ENCODE results near the gene KCNK16. TPM values are rescaled to one million over a fixed set of nuclear protein-coding genes. Genes with fewer than 3 reads are reported as not detected.

Gene KCNK16
- total and polyA plus RNA-seq, 10 of the 15 experiments (the other 5 are each of a cell fraction or from before 2014, with no cell fraction given), result not detected

Other genes with a start within 250 kb of the KCNK16 start
- 5.2 and 6.7 TPM in 2 replicates for gene SAYSD1, start 207.5 kb downstream of the KCNK16 start, total RNA-seq (2014; rRNA removed)
- gene SAYSD1, start 207.5 kb downstream of the KCNK16 start, total RNA-seq (2014; rRNA removed; fragmentation: Illumina TruSeq; extraction: Trizol), result 5.5 and 5.6 TPM in 2 replicates
- gene SAYSD1, start 207.5 kb downstream of the KCNK16 start, total RNA-seq (2021), result 5.5 and 7.3 TPM in 2 replicates
- 6.6 and 7.0 TPM in 2 replicates for gene SAYSD1, start 207.5 kb downstream of the KCNK16 start, polyA plus RNA-seq (2011; rRNA removed)
- 5.9 and 6.0 TPM in 2 replicates for gene SAYSD1, start 207.5 kb downstream of the KCNK16 start, polyA plus RNA-seq (2014; fragmentation: Illumina TruSeq; extraction: Trizol)
- gene SAYSD1, start 207.5 kb downstream of the KCNK16 start, polyA plus RNA-seq (2014; fragmentation: Nextera tagmentation; extraction: Ambion mirVana), result 1 to 10 TPM; 1.5 to 2.2 TPM
- 5.1 and 6.5 TPM in 2 replicates for gene SAYSD1, start 207.5 kb downstream of the KCNK16 start, polyA plus RNA-seq (2014; rRNA removed)
- 1 to 10 TPM; 6.3 to 7.1 TPM for gene SAYSD1, start 207.5 kb downstream of the KCNK16 start, polyA plus RNA-seq (2016; fragmentation: Nextera tagmentation; extraction: Ambion mirVana)
- gene KCNK5, start 93.2 kb downstream of the KCNK16 start, total RNA-seq (2014; rRNA removed), result 3.4 and 4.0 TPM in 2 replicates
- 1.8 and 2.3 TPM in 2 replicates for gene KCNK5, start 93.2 kb downstream of the KCNK16 start, total RNA-seq (2014; rRNA removed; fragmentation: Illumina TruSeq; extraction: Trizol)
- 3.8 and 4.2 TPM in 2 replicates for gene KCNK5, start 93.2 kb downstream of the KCNK16 start, total RNA-seq (2021)
- gene KCNK5, start 93.2 kb downstream of the KCNK16 start, polyA plus RNA-seq (2011; rRNA removed), result 1.8 and 2.8 TPM in 2 replicates
- 1.4 and 1.9 TPM in 2 replicates for gene KCNK5, start 93.2 kb downstream of the KCNK16 start, polyA plus RNA-seq (2014; fragmentation: Illumina TruSeq; extraction: Trizol)
- under 1 TPM; 0.11 to 0.27 TPM for gene KCNK5, start 93.2 kb downstream of the KCNK16 start, polyA plus RNA-seq (2014; fragmentation: Nextera tagmentation; extraction: Ambion mirVana)
- 2.9 and 3.1 TPM in 2 replicates for gene KCNK5, start 93.2 kb downstream of the KCNK16 start, polyA plus RNA-seq (2014; rRNA removed)
- 1 to 10 TPM; 1.4 to 1.6 TPM for gene KCNK5, start 93.2 kb downstream of the KCNK16 start, polyA plus RNA-seq (2016; fragmentation: Nextera tagmentation; extraction: Ambion mirVana)
- not detected in 2 replicates for gene KCNK17, start 8.3 kb downstream of the KCNK16 start, total RNA-seq (2014; rRNA removed)
- not detected in 2 replicates for gene KCNK17, start 8.3 kb downstream of the KCNK16 start, total RNA-seq (2014; rRNA removed; fragmentation: Illumina TruSeq; extraction: Trizol)
- not detected in 2 replicates for gene KCNK17, start 8.3 kb downstream of the KCNK16 start, total RNA-seq (2021)
- not detected in 2 replicates for gene KCNK17, start 8.3 kb downstream of the KCNK16 start, polyA plus RNA-seq (2011; rRNA removed)
- not detected in 2 replicates for gene KCNK17, start 8.3 kb downstream of the KCNK16 start, polyA plus RNA-seq (2014; fragmentation: Illumina TruSeq; extraction: Trizol)
- gene KCNK17, start 8.3 kb downstream of the KCNK16 start, polyA plus RNA-seq (2014; fragmentation: Nextera tagmentation; extraction: Ambion mirVana), result not detected
- not detected in 2 replicates for gene KCNK17, start 8.3 kb downstream of the KCNK16 start, polyA plus RNA-seq (2014; rRNA removed)
- gene KCNK17, start 8.3 kb downstream of the KCNK16 start, polyA plus RNA-seq (2016; fragmentation: Nextera tagmentation; extraction: Ambion mirVana), result not detected

All from GM12878 (cell line).